Measurements from ENCODE around the gene FASN.

GRCh38 chr17:82053556-82054263 lies 44.3 kb downstream of the FASN start:
- TF ChIP-seq FOXM1 (IDR thresholded peaks at IDR 0.05; ENCODE audit: borderline replicate concordance) (no peak), SUZ12 (IDR thresholded peaks at IDR 0.05) (no peak)

Measured in HEK293T (cell line).